Measurements from ENCODE around the gene THADA.
A peak's percentile ranks its signal among the peaks of the same experiment; 100 is the strongest.

THADA gene

DNA sequence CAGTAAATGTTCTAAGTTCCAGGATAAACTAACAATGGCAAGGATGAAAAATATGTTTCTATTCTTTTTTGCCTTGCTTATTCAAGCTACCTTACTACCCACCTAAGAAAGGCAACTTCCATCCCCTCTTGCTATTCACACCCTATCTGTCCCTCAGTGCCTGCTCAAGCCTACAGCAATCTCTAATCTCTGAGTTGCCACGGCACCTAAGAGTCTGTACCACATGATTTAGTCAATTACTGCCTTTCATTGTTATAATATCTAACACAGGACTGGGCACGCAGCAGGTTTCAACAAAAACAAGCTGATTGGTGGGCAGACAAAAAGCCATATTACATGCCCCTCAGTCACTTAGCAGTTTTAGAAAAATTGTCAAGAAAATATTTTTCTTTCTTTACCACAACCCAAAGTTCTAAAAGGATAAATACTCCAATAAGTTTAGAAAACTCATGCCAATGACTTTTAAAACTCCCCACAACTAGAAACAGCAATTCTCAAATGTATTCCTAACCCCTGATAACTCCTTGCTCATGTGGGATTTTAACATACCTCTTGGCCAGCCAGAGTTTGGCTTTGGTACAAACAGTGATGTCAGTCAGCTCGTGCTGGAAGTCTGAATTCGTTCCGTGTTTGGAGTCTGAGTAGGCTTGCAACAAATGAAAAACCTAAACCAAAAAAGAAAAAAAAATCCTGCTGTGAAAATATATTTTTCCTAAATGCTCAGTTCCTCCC, 252.1 kb downstream of the THADA start:
- DNase-seq = peak; percentile 88

DNA sequence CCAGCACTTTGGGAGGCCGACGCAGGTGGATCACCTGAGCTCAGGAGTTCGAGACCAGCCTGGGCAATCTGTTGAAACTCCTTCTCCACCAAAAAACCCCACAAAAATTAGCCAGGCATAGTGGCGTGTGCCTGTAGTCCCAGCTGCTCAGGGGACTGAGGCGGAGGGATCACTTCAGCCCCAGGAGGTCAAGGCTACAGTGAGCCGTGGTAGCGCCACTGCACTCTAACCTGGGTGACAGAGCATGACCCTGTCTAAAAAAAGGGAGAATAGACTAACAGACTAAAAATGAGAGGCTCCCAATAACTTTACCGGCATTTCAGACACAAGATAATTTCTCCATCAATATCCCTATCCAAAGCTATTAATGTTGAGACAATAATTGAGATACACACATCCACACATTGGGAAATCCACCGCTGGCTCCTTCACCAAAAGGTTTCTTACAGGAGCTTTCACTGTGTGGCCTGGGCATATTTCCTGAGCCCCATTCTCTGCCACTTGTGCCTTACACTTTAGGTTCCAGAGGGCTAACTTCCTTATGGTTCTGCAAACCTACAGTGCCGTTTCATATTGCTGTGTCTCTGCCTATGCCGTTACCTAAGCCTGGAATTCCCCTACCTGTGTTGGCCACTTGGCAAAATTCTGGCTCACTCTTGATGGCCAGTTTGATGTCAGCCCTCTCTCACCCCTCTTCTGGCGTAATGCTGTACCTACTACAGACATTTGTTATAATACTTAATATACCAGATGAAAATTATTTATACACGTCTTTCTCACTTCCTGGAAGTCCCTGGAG, 253.7 kb downstream of the THADA start:
- DNase-seq = no peak

DNA sequence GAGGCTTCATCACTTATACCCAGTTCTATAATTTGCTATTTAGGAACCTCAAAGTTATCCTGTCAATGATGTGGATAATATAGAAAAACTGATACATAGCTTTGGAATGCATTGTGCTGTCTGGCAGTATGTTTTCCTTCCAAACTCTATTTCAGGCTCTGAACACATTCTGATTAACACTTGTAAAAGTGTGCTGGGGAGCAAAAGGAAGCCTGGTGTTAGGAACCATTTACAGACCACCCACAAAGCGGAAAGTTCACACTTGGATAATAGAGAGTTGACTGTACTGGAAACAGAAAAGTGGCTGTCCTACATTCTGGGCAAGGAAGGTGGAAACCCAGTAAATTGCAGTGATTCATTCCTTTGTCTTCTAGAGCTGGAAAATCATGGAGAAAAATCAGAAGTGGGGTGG, 254.9 kb downstream of the THADA start:
- DNase-seq = no peak

DNA sequence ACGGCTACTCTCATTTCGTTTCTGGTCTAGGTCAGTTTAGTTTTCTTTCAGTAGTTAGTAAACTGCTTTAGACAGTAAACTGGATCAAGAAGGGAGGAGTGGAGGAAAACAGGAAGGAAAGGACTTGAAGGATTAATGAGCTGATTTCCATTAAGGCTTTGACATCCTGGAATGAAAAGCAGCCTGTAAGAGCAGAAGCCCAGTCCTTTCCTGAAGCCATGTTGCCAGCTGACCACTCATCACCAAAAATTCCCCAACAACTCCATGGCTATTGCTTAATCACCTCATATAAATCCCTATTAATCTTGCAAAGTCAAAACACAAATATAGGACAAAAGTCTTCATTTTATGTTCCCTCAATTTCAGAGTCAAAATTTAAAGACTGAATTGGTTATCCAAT, 255.8 kb downstream of the THADA start:
- DNase-seq = no peak

DNA sequence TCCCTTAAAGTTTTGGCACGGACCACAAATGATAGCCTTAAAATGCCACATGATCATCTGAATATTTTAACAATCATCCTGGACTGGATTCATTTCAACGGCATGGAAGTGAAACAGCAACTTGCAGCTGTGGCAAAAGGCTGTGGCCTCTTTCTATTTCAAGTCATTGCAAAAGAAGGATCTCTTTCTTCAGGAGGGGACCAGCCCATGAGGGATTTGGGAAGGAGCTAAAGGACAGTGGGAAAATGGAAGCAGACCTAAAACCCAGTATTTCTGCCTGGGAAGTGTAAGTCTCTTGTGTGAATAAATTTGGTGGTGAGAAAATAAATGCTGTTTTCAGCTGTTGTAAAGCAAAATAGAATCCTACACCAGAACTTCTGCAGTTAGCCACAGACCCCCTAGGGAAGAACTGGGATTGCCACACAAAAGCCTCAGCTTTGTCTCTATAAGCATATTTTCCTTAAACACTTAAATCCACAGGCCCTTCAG, 262.1 kb downstream of the THADA start:
- peak; percentile 64 for DNase-seq

DNA sequence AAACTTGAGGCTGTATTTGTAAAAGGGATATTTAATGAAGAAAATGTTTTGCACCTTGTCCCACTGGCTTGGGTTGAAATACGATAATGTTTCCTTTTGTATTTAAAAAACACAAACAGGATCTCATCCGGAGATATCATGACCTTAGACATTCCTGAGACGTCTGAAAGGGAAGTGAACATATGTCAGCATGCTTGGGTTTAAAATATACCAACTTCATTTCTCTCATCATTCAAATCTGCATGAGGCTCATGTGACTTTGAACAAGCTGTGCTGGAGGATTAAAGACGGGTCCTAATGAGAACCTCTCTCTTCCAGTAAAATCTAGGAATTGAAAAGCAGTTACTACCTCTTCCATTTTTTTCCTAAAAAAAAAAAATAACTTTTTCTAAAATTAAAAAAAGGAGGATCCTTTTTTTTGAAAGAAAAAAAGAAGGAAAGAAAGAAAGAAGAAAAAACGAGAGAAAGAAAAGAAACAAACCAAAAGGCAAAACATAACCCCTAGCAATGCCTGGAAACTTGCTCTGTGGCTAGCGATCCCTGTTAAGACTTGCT, 262.7 kb downstream of the THADA start:
- no peak for DNase-seq

DNA sequence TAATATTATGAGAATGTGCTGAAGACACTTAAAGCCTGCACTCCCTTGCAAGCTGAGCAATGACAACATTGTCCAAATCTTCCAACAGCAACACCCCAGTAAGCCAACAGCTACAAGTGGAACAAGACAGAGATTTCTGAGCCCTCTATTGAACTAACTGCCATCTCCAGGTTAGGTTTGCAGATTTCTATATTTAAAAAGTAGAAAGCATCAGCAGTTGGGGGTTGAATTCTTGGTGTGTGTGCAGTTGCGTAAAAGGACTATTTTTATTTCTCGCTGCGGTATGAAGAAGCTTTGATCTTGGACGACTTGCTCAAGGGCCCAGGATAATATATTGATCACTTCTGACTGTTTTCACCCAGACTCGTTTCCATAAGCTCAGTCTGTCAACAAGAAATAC, 263.2 kb downstream of the THADA start:
- no peak for DNase-seq

DNA sequence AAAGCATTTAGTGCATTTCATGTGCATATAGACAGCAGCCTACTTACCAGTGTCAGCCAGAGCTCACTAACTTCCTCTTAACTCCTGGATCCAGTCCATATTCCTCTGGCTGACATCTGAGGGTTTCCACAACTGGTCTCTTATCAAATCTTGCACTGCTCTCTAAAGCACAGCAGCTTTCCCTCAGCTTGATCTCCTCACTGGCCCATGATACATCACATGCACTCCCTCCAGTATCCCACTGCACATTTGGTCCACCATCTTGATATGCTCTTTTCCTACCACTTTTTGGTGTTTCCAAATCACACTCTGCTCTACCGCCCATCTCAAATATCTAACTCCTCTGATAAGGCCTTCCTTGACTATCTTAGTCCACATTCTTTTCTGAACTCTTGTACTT, 264.4 kb downstream of the THADA start:
- DNase-seq = no peak

DNA sequence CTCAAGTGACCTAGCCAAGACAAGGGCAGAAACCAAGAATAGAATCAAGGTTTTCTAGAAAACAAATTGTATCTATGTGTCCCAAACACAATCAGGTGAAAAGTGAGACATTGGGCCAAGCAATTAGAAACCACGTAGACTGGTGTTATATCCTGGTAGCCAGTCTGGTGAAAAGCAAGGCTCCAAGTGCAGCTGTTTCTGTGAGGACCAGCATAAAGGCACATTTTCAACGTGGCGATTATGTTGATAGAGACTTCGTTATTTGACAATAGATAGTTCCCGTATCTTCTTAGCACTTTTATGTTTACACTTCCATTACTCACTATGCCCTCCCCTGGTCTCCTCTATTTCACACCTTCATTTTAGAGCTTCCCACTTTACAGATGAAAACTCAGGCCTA, 266.2 kb downstream of the THADA start:
- DNase-seq = no peak

DNA sequence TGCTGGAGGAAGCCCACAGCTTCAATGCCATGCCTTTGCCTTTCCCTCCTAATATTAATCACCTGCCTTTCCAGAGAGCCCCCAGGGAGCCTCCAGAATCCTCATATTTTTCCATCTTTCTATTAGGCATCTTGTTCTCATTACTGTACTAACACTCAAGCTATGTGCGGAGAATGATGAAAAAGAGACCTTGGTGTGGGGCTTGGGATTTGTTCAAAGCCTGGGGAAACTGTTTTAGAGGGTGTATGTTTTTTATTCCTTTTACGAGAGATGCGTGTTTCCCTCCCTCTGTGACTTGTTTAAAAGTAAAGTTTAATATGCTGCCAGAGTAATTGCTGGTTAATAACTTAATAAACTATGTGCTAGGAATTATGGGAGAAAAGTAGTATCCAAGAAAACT, 267.0 kb downstream of the THADA start:
- peak; percentile 51 for DNase-seq

DNA sequence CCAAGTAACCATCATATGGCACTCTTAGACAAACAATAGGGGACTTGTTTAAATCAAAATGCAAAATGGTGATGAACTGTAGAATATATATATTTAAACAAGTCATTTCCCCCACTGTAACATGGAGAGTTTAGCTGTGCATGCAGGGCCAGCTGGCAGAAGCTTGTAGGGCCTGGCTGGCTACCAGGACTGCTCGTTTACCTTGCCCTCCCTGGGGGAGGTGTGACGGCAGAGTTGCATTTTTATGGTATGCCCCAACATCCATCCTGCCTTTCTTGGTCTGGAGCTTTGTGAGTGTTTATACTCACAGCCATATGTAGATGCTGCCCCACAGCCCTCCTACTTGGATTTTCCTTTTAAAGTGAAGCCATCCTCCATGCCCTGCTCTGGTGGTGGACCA, 267.7 kb downstream of the THADA start:
- peak; percentile 87 for DNase-seq

DNA sequence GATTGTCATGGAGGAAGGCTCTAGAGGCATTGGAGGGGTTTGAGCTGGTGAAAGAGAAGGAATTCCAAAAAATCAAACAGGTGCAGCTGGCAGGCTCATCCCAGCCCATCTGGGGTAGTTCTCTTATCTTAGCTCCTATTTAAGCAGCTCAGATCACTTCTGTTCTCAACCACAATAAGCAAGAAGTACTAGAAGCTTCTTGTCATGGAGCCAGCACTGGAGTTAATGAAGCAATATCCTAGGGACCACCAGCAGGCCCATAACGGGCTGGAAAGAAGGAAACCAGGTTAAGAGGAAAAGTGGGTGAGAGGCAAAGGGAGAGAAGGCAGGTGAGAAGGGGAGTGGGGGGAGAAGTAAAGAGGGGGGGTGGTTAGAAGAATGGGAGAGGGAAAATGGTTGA, 268.7 kb downstream of the THADA start:
- DNase-seq = no peak

DNA sequence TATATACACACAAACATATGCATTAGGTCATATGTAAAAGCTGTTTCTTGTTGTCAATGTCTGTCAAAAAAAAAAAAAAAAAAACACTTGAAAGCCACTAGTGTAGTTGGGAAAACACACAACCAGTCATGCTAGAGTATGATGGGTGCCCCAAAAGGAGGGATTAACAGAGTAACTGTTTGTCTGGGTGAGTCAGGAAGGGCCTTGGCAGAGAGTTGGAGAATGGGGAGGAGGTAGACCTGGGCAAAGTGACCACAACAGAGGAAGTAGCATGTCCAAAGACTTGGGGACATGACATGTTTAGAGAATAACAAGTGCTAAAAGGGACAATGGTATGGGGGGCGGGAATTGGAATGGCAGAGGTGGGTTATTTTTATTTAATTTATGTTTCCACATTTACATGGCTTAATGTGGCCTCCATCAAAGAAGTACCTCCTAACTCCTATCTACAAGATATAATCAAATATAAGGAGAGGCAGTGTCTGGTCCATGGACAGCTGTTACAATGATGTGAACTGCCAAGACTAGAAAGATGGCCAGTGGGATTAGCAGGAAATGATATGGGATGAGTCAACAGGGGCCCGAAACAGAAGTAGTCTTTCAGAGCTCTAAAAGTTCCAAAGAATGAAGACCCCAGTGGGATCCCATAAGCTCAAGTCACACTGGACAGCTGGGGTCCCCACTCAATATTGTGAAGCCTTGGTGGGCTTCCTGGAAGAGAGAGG, 269.6 kb downstream of the THADA start:
- DNase-seq = no peak

DNA sequence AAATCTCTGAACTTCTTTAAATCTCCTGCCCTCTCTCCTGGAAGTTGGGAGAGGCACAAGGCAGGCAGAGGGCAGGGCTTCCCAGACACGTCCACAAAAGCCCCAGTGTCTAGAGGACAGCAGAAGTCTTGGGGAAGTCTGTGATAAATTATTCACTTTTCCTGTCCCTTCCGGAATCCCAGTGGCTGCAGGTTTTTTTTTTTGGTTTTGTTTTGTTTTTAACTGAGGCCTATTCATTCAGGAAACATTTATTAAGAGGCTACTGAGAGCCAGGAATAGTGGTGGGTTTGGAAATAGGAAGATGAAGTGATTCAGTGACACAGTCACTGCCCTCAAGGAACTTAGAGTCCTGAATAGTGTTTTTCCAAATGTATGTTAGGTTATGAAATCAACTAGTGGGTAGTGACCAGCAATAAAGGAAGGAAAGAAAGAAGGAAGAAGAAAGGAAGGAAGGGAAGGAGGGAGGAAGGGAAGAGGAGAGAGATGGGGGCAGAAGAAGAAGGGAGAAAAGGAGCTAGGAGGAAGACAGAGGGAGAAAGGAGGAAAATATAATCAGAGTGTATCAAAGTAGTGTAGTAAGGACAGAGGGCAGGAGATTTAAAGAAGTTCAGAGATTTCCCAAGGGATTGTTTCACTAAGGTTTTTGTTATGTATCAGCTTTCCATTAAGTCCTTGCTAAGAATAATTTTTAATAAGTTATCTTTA, 270.6 kb downstream of the THADA start:
- DNase-seq = no peak

DNA sequence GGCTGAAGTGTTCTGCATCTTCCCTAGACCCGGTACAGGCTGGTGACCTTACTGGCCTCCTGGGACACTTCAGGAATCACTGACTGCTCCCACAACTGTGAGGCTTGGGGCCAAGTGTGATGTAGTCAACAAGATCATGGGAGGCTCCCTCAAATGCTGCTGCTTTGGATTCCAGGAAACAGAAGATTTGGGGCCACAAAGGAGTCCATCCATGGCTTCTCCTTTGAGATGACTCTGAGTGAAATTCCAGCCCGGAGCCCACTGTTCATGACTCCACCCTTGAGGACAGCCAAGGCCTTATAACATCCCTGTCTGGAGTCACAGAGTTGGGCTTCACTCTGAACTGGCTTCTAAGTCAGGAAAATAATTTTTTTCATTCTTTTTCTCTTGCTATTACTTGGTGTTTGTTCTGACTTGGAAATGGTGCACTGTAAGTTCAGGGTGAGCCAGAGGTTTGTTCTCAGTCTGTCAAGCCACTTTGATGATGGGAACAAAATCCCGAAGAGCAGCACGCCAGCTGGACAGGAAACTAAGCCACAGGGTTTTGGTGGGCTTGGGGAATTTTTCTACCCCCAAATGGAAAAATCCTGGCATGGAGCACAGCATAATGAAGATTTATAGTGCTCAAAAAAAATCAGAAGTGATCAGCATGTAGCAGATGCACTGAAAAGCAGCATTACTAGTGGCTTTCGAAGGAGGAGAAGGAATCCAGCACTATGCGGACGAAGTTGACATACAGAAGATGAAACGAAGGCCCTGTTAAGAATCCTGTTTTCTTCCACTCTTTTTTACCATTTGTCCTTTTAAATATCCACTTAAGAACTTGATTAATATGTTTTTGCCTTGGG, 271.4 kb downstream of the THADA start:
- peak; percentile 90 for DNase-seq

DNA sequence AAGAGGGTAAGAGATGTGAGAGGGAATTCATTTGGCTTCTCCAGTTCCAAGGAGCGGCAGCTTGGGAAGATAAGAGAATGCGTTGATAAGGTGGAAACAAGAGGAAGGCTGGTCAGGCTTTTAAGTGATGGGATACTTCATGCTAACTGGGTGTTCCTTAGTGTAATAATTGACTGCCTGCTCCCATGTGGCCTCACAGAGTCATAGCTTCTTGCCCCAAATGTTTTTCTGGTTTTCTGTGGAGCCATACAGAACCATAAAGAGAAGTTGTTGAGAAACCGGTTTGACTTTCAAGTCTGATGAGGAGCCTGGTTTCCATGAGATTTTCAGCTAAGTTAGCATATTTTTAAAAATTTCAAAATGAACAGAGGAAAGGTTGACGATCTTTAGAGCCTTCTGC, 272.0 kb downstream of the THADA start:
- no peak for DNase-seq

DNA sequence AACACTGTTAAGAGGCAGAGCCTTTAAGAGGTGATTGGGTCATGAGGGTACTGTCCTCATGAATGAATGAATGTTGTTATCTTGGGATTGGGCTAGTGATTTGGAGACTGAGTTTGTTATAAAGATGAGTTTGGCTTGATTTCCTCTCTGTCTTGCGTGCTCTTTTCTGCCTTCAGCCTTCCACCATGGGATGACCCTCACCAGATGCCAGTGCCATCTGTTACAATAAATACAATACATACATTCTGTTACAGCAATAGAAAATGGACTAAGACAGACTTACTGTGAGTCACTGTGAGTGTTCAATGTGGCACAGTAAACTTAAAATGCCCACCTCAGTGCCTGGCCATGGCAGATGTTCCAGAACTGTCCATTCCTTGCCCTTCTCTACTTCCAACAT, 274.4 kb downstream of the THADA start:
- DNase-seq = no peak

DNA sequence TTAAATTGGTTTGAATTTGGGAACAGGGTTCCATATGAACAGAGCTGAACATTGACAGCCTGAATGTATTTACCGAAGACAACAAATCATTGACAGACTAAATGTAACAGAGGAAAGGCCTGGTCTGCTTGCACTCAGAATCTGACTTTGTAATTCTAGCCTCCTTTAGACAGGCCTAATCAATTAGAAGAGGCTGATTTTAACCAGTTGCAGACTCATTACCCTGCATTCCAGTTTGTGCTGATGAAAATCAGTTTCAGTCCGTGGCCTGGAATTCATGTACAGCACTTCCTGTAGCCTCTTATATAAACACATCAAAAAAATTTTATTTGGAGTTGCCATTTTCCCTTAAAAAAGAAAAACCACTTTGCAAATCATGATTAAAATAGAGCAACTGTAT, 276.3 kb downstream of the THADA start:
- DNase-seq = no peak

DNA sequence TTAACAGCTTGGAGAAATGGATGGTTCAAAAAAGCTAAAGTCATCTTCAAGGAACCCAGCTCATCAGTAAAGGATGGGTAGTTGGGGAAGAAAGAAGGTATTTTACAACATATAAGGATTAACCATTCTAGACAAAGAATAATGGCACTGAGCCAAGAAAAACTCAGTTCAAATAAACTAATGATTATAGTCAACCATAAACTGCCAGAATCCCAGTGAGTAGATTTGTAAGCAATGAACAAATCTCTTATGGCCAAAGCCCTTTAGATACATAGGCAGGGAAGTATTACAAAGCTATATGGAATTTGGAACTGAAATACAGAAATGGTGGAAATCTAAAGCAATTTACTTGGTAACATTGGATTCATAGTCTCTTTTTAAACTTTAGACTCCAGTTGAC, 277.0 kb downstream of the THADA start:
- DNase-seq = no peak

DNA sequence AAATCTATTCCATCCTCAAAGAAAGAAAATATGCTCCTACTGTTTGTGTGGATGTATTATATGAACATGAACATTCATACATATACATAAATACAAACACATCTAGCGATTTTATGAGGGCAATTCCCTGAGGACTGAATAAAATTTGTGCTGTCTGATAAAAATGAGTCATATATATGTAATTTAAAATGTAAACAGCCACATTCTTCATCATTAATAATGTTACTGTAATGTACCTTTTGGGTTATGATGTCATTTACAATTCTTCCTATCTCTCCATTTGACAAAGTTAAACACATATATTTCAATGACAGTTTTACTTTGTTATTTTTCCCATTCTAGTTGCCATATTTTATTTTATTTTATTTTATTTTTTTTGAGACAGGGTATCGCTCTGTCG, 278.2 kb downstream of the THADA start:
- DNase-seq = no peak

DNA sequence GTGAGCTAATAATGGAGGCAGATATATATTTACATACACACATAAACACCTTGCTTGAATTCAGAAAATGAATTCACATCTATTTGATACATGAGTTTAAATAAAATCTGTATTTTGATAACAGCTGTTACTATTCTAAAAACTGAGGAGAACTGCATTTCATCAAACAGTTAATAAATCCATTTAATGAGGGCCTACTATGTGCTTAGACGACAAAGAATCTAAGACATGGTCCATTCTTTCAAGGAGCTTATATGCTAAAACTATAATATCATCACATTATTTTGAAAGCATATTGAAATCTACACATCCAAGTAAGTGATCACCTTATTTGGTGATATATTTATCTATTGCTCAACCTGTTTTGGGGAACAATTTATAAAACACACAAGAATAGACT, 278.6 kb downstream of the THADA start:
- no peak for DNase-seq

DNA sequence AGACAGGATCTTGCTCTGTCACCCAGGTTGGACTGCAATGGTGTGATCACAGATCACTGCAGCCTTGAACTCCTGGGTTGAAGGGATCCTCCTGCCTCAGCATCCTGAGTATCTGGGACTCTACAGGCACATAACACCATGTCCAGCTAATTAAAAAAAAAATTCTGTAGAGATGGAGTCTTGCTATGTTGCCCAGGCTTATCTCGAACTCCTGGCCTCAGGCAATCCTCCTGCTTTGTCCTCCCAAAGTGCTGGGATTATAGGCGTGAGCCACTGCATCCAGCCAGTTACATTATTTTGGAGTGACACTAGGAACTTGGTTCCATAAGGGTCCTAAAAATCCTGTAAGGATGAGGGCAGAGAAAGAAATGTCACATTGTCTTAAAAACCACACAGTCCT, 280.4 kb downstream of the THADA start:
- no peak for DNase-seq

Data from left hindlimb (tissue), 1 donor.